Osteocyte (in vitro differentiated cells): Measurements from ENCODE around the gene PKP1. TPM values are rescaled to one million over a fixed set of nuclear protein-coding genes. Genes with fewer than 3 reads are reported as not detected.

ENCODE experiments used
- DNase-seq: peaks from one replicate; pipeline ENCODE4 v3.0.0; 2021; ENCODE audit warnings: mixed read lengths; ENCODE audit not compliant: unreplicated experiment; ENCODE audit errors: extremely low spot score
- H3K27ac Mint-ChIP-seq: one replicate; pipeline ENCODE4 v1.8.0; 2021; ENCODE audit warnings: mild to moderate bottlenecking, mixed read lengths; ENCODE audit not compliant: unreplicated experiment
- H3K27me3 Mint-ChIP-seq: one replicate; pipeline ENCODE4 v1.8.0; 2021; ENCODE audit warnings: mixed read lengths; ENCODE audit not compliant: unreplicated experiment
- H3K36me3 Mint-ChIP-seq: one replicate; pipeline ENCODE4 v1.8.0; 2021; ENCODE audit warnings: mixed read lengths; ENCODE audit not compliant: unreplicated experiment
- H3K4me1 Mint-ChIP-seq: one replicate; pipeline ENCODE4 v1.8.0; 2021; ENCODE audit warnings: mixed read lengths; ENCODE audit not compliant: unreplicated experiment
- H3K4me3 Mint-ChIP-seq: one replicate; pipeline ENCODE4 v1.8.0; 2021; ENCODE audit warnings: mild to moderate bottlenecking, moderate library complexity, mixed read lengths; ENCODE audit not compliant: unreplicated experiment
- H3K9me3 Mint-ChIP-seq: one replicate; pipeline ENCODE4 v1.8.0; 2021; ENCODE audit warnings: mixed read lengths; ENCODE audit not compliant: unreplicated experiment
- CTCF ChIP-seq: fragments of 200-600 bp; sonication (generic); IDR thresholded peaks from 2 replicates; pipeline ENCODE4 v1.5.0; 2021; ENCODE audit warnings: antibody characterized with exemption, mild to moderate bottlenecking, moderate library complexity
- total RNA-seq: library from RNA; stranded (reverse); gene quantifications from 2 replicates; pipeline ENCODE4 v1.2.1, GENCODE V29; 2021

Gene PKP1
- total RNA-seq, 1 donor from 2014 or later = not detected

GRCh38 chr1:201320168-201320788 is 37.0 kb downstream of the PKP1 start:
- DNase-seq = no peak
- no peak overlapping the region for H3K4me3 Mint-ChIP-seq
- no peaks in the 10 kb centered on the region for H3K4me1 Mint-ChIP-seq
- H3K9me3 Mint-ChIP-seq = no peaks in the 10 kb centered on the region
- H3K27ac Mint-ChIP-seq = no peak overlapping the region
- peaks cover 20% of the 10 kb centered on the region for H3K27me3 Mint-ChIP-seq
- TF ChIP-seq CTCF = no peak
- no peaks in the 10 kb centered on the region for H3K36me3 Mint-ChIP-seq

- no peak for TF ChIP-seq CTCF
- Mint-ChIP-seq H3K27ac (no peak overlapping the region), H3K9me3 (no peaks in the 10 kb centered on the region), H3K36me3 (no peaks in the 10 kb centered on the region), H3K4me1 (no peaks in the 10 kb centered on the region), H3K4me3 (no peak overlapping the region), H3K27me3 (peaks cover 23% of the 10 kb centered on the region)
- DNase-seq = no peak
Observed at GRCh38 chr1:201321826-201322390, 38.6 kb downstream of the PKP1 start.

GRCh38 chr1:201322653-201323510 is 39.6 kb downstream of the PKP1 start:
- Mint-ChIP-seq H3K27ac (no peak overlapping the region), H3K4me1 (no peaks in the 10 kb centered on the region), H3K27me3 (peaks cover 32% of the 10 kb centered on the region), H3K4me3 (no peak overlapping the region), H3K36me3 (no peaks in the 10 kb centered on the region), H3K9me3 (no peaks in the 10 kb centered on the region)
- no peak for DNase-seq
- TF ChIP-seq CTCF = no peak

- H3K9me3 Mint-ChIP-seq = no peaks in the 10 kb centered on the region
- no peaks in the 10 kb centered on the region for H3K36me3 Mint-ChIP-seq
- no peak for TF ChIP-seq CTCF
- peaks cover under 1% of the 10 kb centered on the region for H3K4me1 Mint-ChIP-seq
- no peak overlapping the region for H3K4me3 Mint-ChIP-seq
- peaks cover 35% of the 10 kb centered on the region for H3K27me3 Mint-ChIP-seq
- no peak for DNase-seq
- no peak overlapping the region for H3K27ac Mint-ChIP-seq
Observed at GRCh38 chr1:201324306-201324705, 41.0 kb downstream of the PKP1 start.
